T-cell (primary cell): ENCODE results near the gene ARHGEF4. TPM values are rescaled to one million over a fixed set of nuclear protein-coding genes. Genes with fewer than 3 reads are reported as not detected.

Experiments used
- ATAC-seq, 4 experiments: fragments of 200-7000 bp in 3 of 4; fragments of 150-1000 bp in 1 of 4; cut with Tn5 transposase; replicated peaks in 1 of 4; 1 replicate in 3 of 4; 2 replicates in 1 of 4; pipeline ENCODE4 v1.10.0; 2021; ENCODE audit warnings: moderate library complexity in 3 of 4, mild to moderate bottlenecking in 2 of 4, moderate number of reproducible peaks in 1 of 4
- CTCF ChIA-PET, 2 donors: fragments of 300-600 bp; sonication (Branson Sonifier 250); formaldehyde crosslinking; loops; one replicate each; lab custom pipeline; 2022; ENCODE audit warnings: antibody characterized with exemption in 2 of 2; lab: Charles Lee
- POLR2A ChIA-PET, 2 donors: fragments of 300-600 bp; sonication (Branson Sonifier 250); formaldehyde crosslinking; loops; one replicate each; lab custom pipeline; 2022; ENCODE audit warnings: antibody characterized with exemption in 2 of 2; lab: Charles Lee
- DNase-seq, 35 experiments: peaks; one replicate each; pipeline versions ENCODE4 v3.0.0 to v3.0.0-alpha.2; 2013 to 2023
- H3K27ac ChIP-seq: one replicate; pipeline ENCODE4 v1.5.1; 2013; ENCODE audit warnings: low read length
- H3K27me3 ChIP-seq, 2 experiments: replicated peaks in 1 of 2; 1 replicate in 1 of 2; 2 replicates in 1 of 2; pipeline versions ENCODE4 v1.6.1 to v1.7.0; 2013; ENCODE audit warnings: low read length in 1 of 2, mixed read lengths in 1 of 2; ENCODE audit not compliant: control insufficient read depth in 2 of 2, insufficient read depth in 2 of 2; ENCODE audit errors: extremely low read depth in 1 of 2
- H3K36me3 ChIP-seq, 2 donors: 1 replicate in 1 of 2; 2 replicates in 1 of 2; pipeline versions ENCODE4 v1.6.1 to v1.7.0; 2013; ENCODE audit warnings: low read length in 1 of 2; ENCODE audit not compliant: control insufficient read depth in 2 of 2, insufficient read depth in 1 of 2; ENCODE audit errors: extremely low read depth in 1 of 2
- H3K4me1 ChIP-seq, 2 experiments: 1 replicate in 1 of 2; 2 replicates in 1 of 2; pipeline versions ENCODE4 v1.6.1 to v1.7.0; 2013; ENCODE audit warnings: low read length in 2 of 2, mixed read lengths in 1 of 2; ENCODE audit not compliant: insufficient read depth in 2 of 2, control insufficient read depth in 1 of 2; ENCODE audit errors: extremely low read depth in 1 of 2
- H3K4me3 ChIP-seq, 2 donors: 1 replicate in 1 of 2; 2 replicates in 1 of 2; pipeline versions ENCODE4 v1.5.1 to v1.7.0; 2013; ENCODE audit warnings: mild to moderate bottlenecking in 2 of 2, low read length in 1 of 2, moderate library complexity in 1 of 2; ENCODE audit not compliant: control insufficient read depth in 1 of 2; ENCODE audit errors: extremely low read depth in 1 of 2
- H3K9me3 ChIP-seq: 2 replicates; pipeline ENCODE4 v1.7.0; 2013
- H3K27ac Mint-ChIP-seq, 2 donors: one replicate each; pipeline ENCODE4 v1.8.0; 2020 to 2021; ENCODE audit warnings: mild to moderate bottlenecking in 2 of 2, mixed read lengths in 2 of 2
- H3K27me3 Mint-ChIP-seq, 2 donors: one replicate each; pipeline ENCODE4 v1.8.0; 2021 to 2022; ENCODE audit warnings: mixed read lengths in 2 of 2
- H3K36me3 Mint-ChIP-seq: one replicate; pipeline ENCODE4 v1.8.0; 2021; ENCODE audit warnings: mixed read lengths
- H3K4me1 Mint-ChIP-seq, 3 donors: one replicate each; pipeline ENCODE4 v1.8.0; 2020 to 2022; ENCODE audit warnings: mixed read lengths in 3 of 3, mild to moderate bottlenecking in 1 of 3
- H3K4me3 Mint-ChIP-seq, 3 donors: one replicate each; pipeline ENCODE4 v1.8.0; 2020 to 2022; ENCODE audit warnings: mild to moderate bottlenecking in 3 of 3, mixed read lengths in 3 of 3, moderate library complexity in 3 of 3
- H3K9me3 Mint-ChIP-seq, 3 donors: one replicate each; pipeline ENCODE4 v1.8.0; 2020 to 2022; ENCODE audit warnings: mixed read lengths in 3 of 3
- WGBS: methylation state at CpG from one replicate; pipeline ENCODE4 v1.1.5; 2013; ENCODE audit warnings: missing lambda C conversion rate; ENCODE audit not compliant: insufficient coverage; 5-methylcytosine and 5-hydroxymethylcytosine counted together
- total RNA-seq, 35 experiments: library from RNA in 6 of 35; stranded (reverse) in 6 of 35; fragments of 120-200 nt in 1 of 35; gene quantifications; one replicate each; pipeline versions ENCODE4 v1.2.1 to v1.2.4 and lab custom pipeline; 2013 to 2026

Gene ARHGEF4
- total RNA-seq, 5 donors from 2014 or later (not counting 1 experiment from before 2014, with no cell fraction given) = 2.9 to 5.3 (median 4.4) TPM

DNA sequence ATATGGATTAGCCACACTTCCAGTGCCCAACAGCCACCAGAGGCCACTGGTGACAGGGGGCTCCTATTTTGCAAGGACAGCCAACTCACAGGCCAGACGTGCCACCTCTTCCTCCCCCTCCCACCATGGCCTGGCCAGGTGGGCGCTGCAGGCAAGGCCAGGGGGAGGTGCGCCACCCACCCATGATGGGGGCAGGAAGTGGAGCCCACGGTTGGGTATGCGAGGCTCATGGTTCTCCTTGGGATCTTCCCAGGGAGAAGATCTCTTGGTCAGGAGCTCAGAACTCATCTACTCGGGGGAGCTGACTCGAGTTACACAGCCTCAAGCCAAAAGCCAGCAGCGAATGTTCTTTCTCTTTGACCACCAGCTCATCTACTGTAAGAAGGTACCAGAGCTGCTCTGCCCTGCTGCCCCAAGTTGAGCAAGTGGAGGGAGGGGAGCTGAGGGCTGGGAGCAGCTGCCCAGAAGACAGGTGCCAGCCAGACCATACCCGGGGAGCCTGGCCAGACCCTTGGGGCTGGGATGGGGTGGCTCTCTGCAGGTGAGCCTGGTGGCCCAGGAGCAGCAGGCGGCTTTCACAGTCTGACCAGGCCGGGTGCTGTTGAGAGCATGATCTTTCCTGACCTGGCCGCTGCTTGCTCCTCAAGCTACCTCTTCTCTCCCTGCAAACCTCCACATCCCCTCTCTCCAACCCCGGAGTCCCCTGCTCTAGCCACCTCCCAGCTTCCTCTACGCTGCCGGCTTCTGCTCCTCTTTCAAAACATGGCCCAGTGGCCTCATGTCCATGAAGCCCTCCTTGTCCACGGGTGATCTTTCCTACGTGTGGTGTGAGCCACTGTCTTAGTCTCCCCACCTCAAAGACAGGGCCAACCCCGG is 206.7 kb downstream of the ARHGEF4 start:
- Mint-ChIP-seq H3K27ac (peak overlapping the region in 1 of 2 donors; percentile 34), H3K9me3 (no peaks in the 10 kb centered on the region), H3K4me3 (no peak overlapping the region), H3K27me3 (peaks cover 0 to 8% of the 10 kb centered on the region in 2 donors), H3K36me3 (peaks cover 14% of the 10 kb centered on the region), H3K4me1 (peaks cover 20 to 30% (median 23%) of the 10 kb centered on the region in 3 donors)
- Histone ChIP-seq H3K9me3 (no peaks in the 10 kb centered on the region), H3K4me1 (peaks cover 15 to 42% of the 10 kb centered on the region in 2 experiments), H3K36me3 (peaks cover 4 to 6% of the 10 kb centered on the region in 2 donors), H3K4me3 (no peak overlapping the region), H3K27me3 (peaks cover 0 to 22% of the 10 kb centered on the region in 2 experiments), H3K27ac (no peak overlapping the region)
- ChIA-PET CTCF (no interaction called here), POLR2A (no interaction called here)
- no peak for DNase-seq
- WGBS = 87% methylated on average over 12 of the region's 18 CpGs
- ATAC-seq = no peak

- Mint-ChIP-seq H3K27me3 (peaks cover 0 to 8% of the 10 kb centered on the region in 2 donors), H3K4me1 (peaks cover 20 to 28% (median 23%) of the 10 kb centered on the region in 3 donors), H3K4me3 (no peak overlapping the region), H3K9me3 (no peaks in the 10 kb centered on the region), H3K36me3 (peaks cover 20% of the 10 kb centered on the region), H3K27ac (peak overlapping the region in 1 of 2 donors; percentile 34)
- H3K4me1 ChIP-seq = peaks cover 14 to 35% of the 10 kb centered on the region in 2 experiments
- H3K4me3 ChIP-seq = no peak overlapping the region
- POLR2A ChIA-PET = no interaction called here
- no peak for DNase-seq
- peaks cover 5 to 12% of the 10 kb centered on the region in 2 donors for H3K36me3 ChIP-seq
- ATAC-seq = no peak
- no peak overlapping the region for H3K27ac ChIP-seq
- CTCF ChIA-PET = no interaction called here
- peaks cover 0 to 14% of the 10 kb centered on the region in 2 experiments for H3K27me3 ChIP-seq
- WGBS = 90% methylated on average over 24 of the region's 24 CpGs
- no peaks in the 10 kb centered on the region for H3K9me3 ChIP-seq
These were observed 207.5 kb downstream of the ARHGEF4 start for GRCh38 chr2:131044075-131044756.

GRCh38 chr2:131044757-131045150 is 208.0 kb downstream of the ARHGEF4 start:
- Mint-ChIP-seq H3K4me1 (peaks cover 21 to 24% (median 23%) of the 10 kb centered on the region in 3 donors), H3K27me3 (peaks cover 0 to 8% of the 10 kb centered on the region in 2 donors), H3K27ac (no peak overlapping the region), H3K4me3 (no peak overlapping the region), H3K36me3 (peaks cover 25% of the 10 kb centered on the region), H3K9me3 (no peaks in the 10 kb centered on the region)
- Histone ChIP-seq H3K27ac (no peak overlapping the region), H3K27me3 (peaks cover 0 to 9% of the 10 kb centered on the region in 2 experiments), H3K4me3 (no peak overlapping the region), H3K4me1 (peaks cover 11 to 29% of the 10 kb centered on the region in 2 experiments), H3K9me3 (no peaks in the 10 kb centered on the region), H3K36me3 (peaks cover 8 to 17% of the 10 kb centered on the region in 2 donors)
- ATAC-seq (no peak), DNase-seq (no peak)
- ChIA-PET POLR2A (no interaction called here), CTCF (no interaction called here)
- 91% methylated on average over 7 of the region's 11 CpGs for WGBS

- CTCF ChIA-PET = no interaction called here
These were observed 208.7 kb downstream of the ARHGEF4 start for GRCh38 chr2:131045286-131046027.

DNA sequence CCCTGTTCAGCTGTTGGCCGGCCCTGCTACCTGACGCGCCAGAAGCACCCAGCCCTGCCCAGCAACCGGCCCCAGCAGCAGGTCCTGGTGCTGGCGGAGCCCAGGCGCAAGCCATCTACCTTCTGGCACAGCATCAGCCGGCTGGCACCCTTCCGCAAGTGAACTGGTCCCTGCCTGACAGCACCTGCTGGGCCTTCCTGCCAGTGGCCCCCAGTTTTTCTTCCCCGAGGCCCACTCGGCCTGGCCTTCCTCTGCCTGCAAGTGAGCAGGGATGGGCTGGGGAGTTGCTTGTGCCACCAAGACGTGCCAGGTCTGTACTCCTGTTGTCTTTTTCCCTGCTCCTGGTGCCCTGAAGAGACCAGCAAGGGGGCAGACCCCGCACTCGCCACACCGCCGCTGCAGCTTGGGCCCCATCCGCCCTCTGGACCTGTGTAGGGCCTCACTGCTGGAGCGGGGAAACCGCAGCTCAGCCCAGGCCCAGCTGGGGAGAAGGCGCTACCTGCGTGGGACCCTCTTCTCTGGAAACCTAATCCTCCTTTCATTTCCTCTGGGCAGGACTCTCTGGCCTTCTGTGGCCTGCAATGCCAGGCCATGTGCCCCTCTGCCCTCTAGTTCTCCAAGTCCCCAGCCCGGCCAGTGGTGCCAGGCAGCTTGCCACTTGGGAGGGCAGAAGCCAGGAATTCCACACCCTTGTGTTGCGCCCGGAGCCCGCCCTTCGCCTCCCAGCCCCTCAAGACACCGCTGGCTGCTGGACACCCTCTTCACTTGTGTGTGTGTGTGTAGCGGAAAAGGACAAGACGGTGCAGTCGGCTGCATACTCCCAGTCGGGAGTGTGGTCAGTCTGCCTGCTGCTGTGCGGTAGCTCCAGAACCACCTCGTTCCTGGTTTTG is 209.6 kb downstream of the ARHGEF4 start:
- no peak for DNase-seq
- no peak overlapping the region for H3K27ac ChIP-seq
- Mint-ChIP-seq H3K36me3 (peaks cover 35% of the 10 kb centered on the region), H3K27ac (peak overlapping the region in 1 of 2 donors; percentile 25), H3K9me3 (no peaks in the 10 kb centered on the region), H3K27me3 (peaks cover 0 to 1% of the 10 kb centered on the region in 2 donors), H3K4me1 (peaks cover 12 to 21% (median 12%) of the 10 kb centered on the region in 3 donors), H3K4me3 (no peak overlapping the region)
- H3K36me3 ChIP-seq = peaks cover 8 to 32% of the 10 kb centered on the region in 2 donors
- ChIA-PET CTCF (interaction anchor here in 1 of 2 donors (0.6 kb wide), 1 partner anchor 459 kb away, joined by 3 read pairs; no protein-coding TSS in a partner anchor), POLR2A (interaction anchor here in 1 of 2 donors (0.6 kb wide), 1 partner anchor 13 kb away, joined by 3 read pairs; no protein-coding TSS in a partner anchor)
- no peaks in the 10 kb centered on the region for H3K9me3 ChIP-seq
- ATAC-seq = no peak
- 95% methylated on average over 32 of the region's 32 CpGs for WGBS
- no peak overlapping the region for H3K4me3 ChIP-seq
- no peaks in the 10 kb centered on the region for H3K27me3 ChIP-seq
- H3K4me1 ChIP-seq = peaks cover 8 to 14% of the 10 kb centered on the region in 2 experiments

More at GRCh38 chr2:131045286-131046027, 208.7 kb downstream of the ARHGEF4 start:
- ATAC-seq (no peak), DNase-seq (no peak)
- H3K4me3 Mint-ChIP-seq = no peak overlapping the region
- H3K36me3 ChIP-seq = peaks cover 8 to 24% of the 10 kb centered on the region in 2 donors
- peaks cover 0 to 8% of the 10 kb centered on the region in 2 donors for H3K27me3 Mint-ChIP-seq
- peaks cover 31% of the 10 kb centered on the region for H3K36me3 Mint-ChIP-seq
- no peak overlapping the region for H3K4me3 ChIP-seq
- 93% methylated on average over 5 of the region's 8 CpGs for WGBS
- H3K27me3 ChIP-seq = peaks cover 0 to 6% of the 10 kb centered on the region in 2 experiments
- H3K9me3 Mint-ChIP-seq = no peaks in the 10 kb centered on the region
- peaks cover 20 to 25% (median 20%) of the 10 kb centered on the region in 3 donors for H3K4me1 Mint-ChIP-seq
- POLR2A ChIA-PET = no interaction called here
- peaks cover 11 to 22% of the 10 kb centered on the region in 2 experiments for H3K4me1 ChIP-seq
- H3K9me3 ChIP-seq = no peaks in the 10 kb centered on the region
- H3K27ac ChIP-seq = no peak overlapping the region
- peak overlapping the region in 1 of 2 donors; percentile 25 for H3K27ac Mint-ChIP-seq
